Sigmoid colon (tissue), 7 donors: ENCODE data around the gene RASSF6. TPM values are rescaled to one million over a fixed set of nuclear protein-coding genes. Genes with fewer than 3 reads are reported as not detected.
"Not testable (repeated sequence)": the region's sequence is repeated elsewhere in the genome, so short reads cannot be mapped to it uniquely, and the experiment has no call there.

Experiments used
- DNase-seq: peaks from one replicate; pipeline ENCODE4 v3.0.0-alpha.2; 2019
- H3K27ac ChIP-seq, 4 donors: fragments of 200-600 bp; sonication (generic); one replicate each; pipeline ENCODE4 v1.5.1; 2016 to 2019; ENCODE audit warnings: mild to moderate bottlenecking in 1 of 4
- H3K27me3 ChIP-seq, 3 donors: fragments of 200-600 bp; sonication (generic); one replicate each; pipeline ENCODE4 v1.5.1; 2019; ENCODE audit warnings: mild to moderate bottlenecking in 1 of 3
- H3K36me3 ChIP-seq, 4 donors: fragments of 200-600 bp; sonication (generic); one replicate each; pipeline ENCODE4 v1.5.1; 2016 to 2019
- H3K4me1 ChIP-seq, 4 donors: fragments of 200-600 bp; sonication (generic); one replicate each; pipeline ENCODE4 v1.5.1; 2017 to 2019
- H3K4me3 ChIP-seq, 4 donors: fragments of 200-600 bp; sonication (generic); one replicate each; pipeline ENCODE4 v1.5.1; 2017 to 2019; ENCODE audit warnings: mild to moderate bottlenecking in 2 of 4, moderate library complexity in 1 of 4
- H3K9me3 ChIP-seq, 4 donors: fragments of 200-600 bp in 3 of 4; sonication (generic) in 3 of 4; one replicate each; pipeline versions ENCODE4 v1.5.1 to v1.6.1; 2013 to 2019
- EP300 ChIP-seq, 4 donors: sonication (generic); formaldehyde crosslinking; IDR thresholded peaks; one replicate each; pipeline ENCODE4 v1.6.1; 2017; ENCODE audit warnings: antibody characterized with exemption in 4 of 4
- POLR2A ChIP-seq, 2 donors: fragments of 450-650 bp; IDR thresholded peaks; one replicate each; pipeline ENCODE4 v1.6.1; 2016; ENCODE audit warnings: antibody characterized with exemption in 2 of 2, mild to moderate bottlenecking in 2 of 2, moderate library complexity in 2 of 2
- POLR2AphosphoS5 ChIP-seq, 4 donors: sonication (generic); formaldehyde crosslinking; IDR thresholded peaks; one replicate each; pipeline ENCODE4 v1.6.1; 2017; ENCODE audit warnings: antibody characterized with exemption in 4 of 4
- WGBS, 2 donors: extraction: QIAGEN DNeasy Blood & Tissue Kit; methylation state at CpG; one replicate each; pipeline ENCODE4 v1.1.7; 2013; 5-methylcytosine and 5-hydroxymethylcytosine counted together
- intact Hi-C: fragments of 100-400 bp; cut with DNase I; formaldehyde crosslinking; loops from one replicate; pipeline ENCODE4 v1.15.1; 2023
- polyA plus RNA-seq, 3 donors: library from polyadenylated mRNA; stranded (reverse); fragments of 200-250 nt; gene quantifications; one replicate each; pipeline ENCODE4 v1.2.3, GENCODE V29; 2013
- total RNA-seq, 4 donors: library from RNA; depleted of rRNA; stranded (reverse); fragments of >200 nt; gene quantifications; one replicate each; pipeline ENCODE4 v1.1.0, GENCODE V29; 2016
- TF ChIP-seq, protein P1 (sequence below), 4 experiments: fragments of 450-650 bp in 3 of 4; fragments of 200-600 bp in 1 of 4; IDR thresholded peaks; one replicate each; pipeline ENCODE4 v1.5.1; 2016 to 2019; ENCODE audit warnings: antibody characterized with exemption in 4 of 4, mild to moderate bottlenecking in 3 of 4, moderate library complexity in 2 of 4
- donor health status: healthy with polysubstance abuse.
- donor health status: Bipolar disorder and iron deficiency.
- donor health status: healthy.

Gene RASSF6, protein sequence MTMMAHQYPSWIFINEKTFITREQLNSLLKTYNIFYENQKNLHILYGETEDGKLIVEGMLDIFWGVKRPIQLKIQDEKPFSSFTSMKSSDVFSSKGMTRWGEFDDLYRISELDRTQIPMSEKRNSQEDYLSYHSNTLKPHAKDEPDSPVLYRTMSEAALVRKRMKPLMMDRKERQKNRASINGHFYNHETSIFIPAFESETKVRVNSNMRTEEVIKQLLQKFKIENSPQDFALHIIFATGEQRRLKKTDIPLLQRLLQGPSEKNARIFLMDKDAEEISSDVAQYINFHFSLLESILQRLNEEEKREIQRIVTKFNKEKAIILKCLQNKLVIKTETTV
- total RNA-seq (under 1 TPM in 3 of 4 donors, not detected in 1; under 0.01 to 0.41 (median 0.36) TPM), polyA plus RNA-seq (10 to 100 TPM in 2 of 3 donors, 1 to 10 TPM in 1; 6.6 to 30.1 (median 20.4) TPM)

DNA sequence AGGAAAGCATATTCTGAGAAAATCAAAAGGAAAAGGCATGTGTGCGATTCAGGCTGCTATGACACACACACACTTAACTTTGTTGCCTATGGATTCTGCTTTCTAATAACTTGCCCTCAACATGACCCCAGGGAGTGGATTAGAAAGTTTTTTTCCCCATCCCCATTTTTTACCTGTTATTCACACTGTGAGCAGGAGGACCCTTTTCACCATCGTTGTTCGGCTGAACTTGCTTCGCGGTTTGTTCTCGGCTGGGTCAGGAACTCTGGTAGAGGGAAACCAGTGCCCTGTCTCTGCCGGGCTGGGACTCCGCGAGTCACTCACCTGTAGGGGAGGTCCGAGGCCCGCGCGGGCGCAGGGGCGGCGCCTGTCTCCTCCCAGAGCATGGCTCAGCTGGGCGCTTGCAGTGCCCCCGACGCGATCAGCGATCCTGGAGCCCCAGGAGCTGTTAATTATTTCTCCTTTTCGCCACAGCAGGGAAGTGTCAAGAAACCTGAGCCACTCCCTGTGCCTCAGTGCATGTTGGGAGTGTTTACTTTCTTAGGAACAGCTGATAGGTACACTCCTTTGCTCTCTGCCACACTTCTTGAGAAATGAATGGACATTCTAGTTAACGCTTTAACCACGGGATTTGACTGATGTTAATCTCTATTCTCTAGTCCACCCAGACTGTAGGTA lies at the start of gene RASSF6:
RASSF6 (minus strand) TSS at position 322 of the 678 bp plus-strand sequence. CDS start 8,641 bp downstream, outside the sequence.
- 2 to 5% methylated on average over 24 of the region's 24 CpGs for WGBS, 2 donors
- Histone ChIP-seq H3K9me3 (no peaks in the 10 kb centered on the region), H3K4me3 (peak within 1 kb of the TSS in 3 of 4 donors; percentile 4 to 30 (median 20)), H3K4me1 (peaks cover 0 to 7% (median 3%) of the 10 kb centered on the region in 4 donors), H3K36me3 (no peaks in the 10 kb centered on the region), H3K27ac (no peak within 1 kb of the TSS), H3K27me3 (peaks cover 0 to 12% (median 0%) of the 10 kb centered on the region in 3 donors)
- intact Hi-C loops = no loop called here
- DNase-seq = no peak
- TF ChIP-seq EP300 (IDR thresholded peaks at IDR 0.05) = no peak
- no peak for TF ChIP-seq POLR2AphosphoS5 (IDR thresholded peaks at IDR 0.05)
- TF ChIP-seq, protein P1, sequence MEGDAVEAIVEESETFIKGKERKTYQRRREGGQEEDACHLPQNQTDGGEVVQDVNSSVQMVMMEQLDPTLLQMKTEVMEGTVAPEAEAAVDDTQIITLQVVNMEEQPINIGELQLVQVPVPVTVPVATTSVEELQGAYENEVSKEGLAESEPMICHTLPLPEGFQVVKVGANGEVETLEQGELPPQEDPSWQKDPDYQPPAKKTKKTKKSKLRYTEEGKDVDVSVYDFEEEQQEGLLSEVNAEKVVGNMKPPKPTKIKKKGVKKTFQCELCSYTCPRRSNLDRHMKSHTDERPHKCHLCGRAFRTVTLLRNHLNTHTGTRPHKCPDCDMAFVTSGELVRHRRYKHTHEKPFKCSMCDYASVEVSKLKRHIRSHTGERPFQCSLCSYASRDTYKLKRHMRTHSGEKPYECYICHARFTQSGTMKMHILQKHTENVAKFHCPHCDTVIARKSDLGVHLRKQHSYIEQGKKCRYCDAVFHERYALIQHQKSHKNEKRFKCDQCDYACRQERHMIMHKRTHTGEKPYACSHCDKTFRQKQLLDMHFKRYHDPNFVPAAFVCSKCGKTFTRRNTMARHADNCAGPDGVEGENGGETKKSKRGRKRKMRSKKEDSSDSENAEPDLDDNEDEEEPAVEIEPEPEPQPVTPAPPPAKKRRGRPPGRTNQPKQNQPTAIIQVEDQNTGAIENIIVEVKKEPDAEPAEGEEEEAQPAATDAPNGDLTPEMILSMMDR (IDR thresholded peaks at IDR 0.05) = no peak
- TF ChIP-seq POLR2A (IDR thresholded peaks at IDR 0.05) = peak in 1 of 2 donors; percentile 26

DNA sequence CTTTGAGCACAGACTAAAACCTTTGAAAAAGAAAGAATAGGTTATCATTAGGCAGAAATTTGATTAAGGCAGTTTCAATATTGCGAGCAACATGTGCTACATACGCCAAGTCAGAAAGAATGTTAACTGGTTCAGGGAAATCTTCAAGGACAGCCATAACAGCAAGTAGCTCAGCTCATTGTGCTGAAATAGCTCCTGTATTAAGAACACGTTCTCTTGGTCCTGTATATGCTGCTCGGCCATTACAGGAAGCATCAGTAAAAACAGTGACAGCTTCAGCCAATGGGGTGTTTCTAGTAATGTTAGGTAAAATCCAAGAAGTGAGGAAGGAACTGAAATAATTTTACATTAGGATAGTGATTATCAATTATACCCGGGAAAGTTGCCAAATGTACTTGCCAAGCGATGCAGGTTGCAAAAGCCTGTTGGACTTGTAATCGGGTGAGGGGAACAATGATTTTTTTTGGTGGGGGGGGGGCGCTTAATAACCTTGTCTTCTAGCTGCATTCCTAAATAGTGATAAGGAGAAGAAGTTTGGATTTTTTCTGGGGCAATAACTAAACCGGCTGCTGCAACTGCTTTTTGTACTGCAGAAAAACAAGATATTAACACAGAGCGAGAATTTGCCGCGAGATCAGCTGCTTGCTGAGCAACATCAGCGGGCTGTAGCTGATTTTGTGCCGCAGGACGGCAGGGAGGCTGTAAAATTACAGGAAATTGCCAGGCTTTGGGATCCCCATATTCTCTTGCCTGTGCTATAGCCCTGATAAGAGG lies 49.4 kb upstream of the RASSF6 start:
- DNase-seq = no peak
- Histone ChIP-seq H3K36me3 (no peaks in the 10 kb centered on the region), H3K4me1 (peaks cover 0 to 16% (median 6%) of the 10 kb centered on the region in 4 donors), H3K27me3 (no peaks in the 10 kb centered on the region), H3K4me3 (peak overlapping the region in 2 of 4 donors; percentile 2 to 9), H3K9me3 (no peaks in the 10 kb centered on the region), H3K27ac (peak overlapping the region in 2 of 4 donors; percentile 28 to 35)
- intact Hi-C loops = no loop called here
- TF ChIP-seq, protein P1 (IDR thresholded peaks at IDR 0.05) = no peak
- TF ChIP-seq EP300 (IDR thresholded peaks at IDR 0.05) (no peak), POLR2AphosphoS5 (IDR thresholded peaks at IDR 0.05) (no peak), POLR2A (IDR thresholded peaks at IDR 0.05) (no peak)
- WGBS, 2 donors = 86% methylated on average over 15 of the region's 15 CpGs

DNA sequence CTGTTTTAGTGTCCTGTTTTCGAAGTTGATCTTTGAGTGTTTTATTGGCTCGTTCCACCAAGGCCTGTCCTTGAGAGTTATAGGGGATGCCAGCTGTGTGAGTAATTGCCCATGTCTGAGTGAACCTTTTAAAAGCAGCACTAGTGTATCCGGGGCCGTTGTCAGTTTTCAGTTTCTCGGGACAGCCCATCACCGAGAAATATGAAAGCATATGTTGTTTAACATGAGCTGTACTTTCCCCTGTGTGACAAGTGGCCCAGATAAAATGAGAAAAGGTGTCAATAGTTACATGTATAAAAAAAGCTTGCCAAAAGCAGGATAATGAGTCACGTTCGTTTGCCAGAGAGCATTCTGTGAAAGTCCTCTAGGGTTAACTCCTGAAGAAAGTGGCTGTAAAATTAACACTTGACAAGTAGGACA lies 48.6 kb upstream of the RASSF6 start:
- Histone ChIP-seq H3K4me1 (peaks cover 0 to 16% (median 6%) of the 10 kb centered on the region in 4 donors), H3K27ac (peak overlapping the region in 2 of 4 donors; percentile 28 to 35), H3K4me3 (peak overlapping the region in 2 of 4 donors; percentile 2 to 9), H3K9me3 (no peaks in the 10 kb centered on the region), H3K36me3 (no peaks in the 10 kb centered on the region), H3K27me3 (no peaks in the 10 kb centered on the region)
- DNase-seq = no peak
- 56 to 65% methylated on average over 8 of the region's 8 CpGs for WGBS, 2 donors
- intact Hi-C loops = no loop called here
- TF ChIP-seq, protein P1 (IDR thresholded peaks at IDR 0.05) = no peak
- TF ChIP-seq EP300 (IDR thresholded peaks at IDR 0.05) (no peak), POLR2AphosphoS5 (IDR thresholded peaks at IDR 0.05) (no peak), POLR2A (IDR thresholded peaks at IDR 0.05) (no peak)

DNA sequence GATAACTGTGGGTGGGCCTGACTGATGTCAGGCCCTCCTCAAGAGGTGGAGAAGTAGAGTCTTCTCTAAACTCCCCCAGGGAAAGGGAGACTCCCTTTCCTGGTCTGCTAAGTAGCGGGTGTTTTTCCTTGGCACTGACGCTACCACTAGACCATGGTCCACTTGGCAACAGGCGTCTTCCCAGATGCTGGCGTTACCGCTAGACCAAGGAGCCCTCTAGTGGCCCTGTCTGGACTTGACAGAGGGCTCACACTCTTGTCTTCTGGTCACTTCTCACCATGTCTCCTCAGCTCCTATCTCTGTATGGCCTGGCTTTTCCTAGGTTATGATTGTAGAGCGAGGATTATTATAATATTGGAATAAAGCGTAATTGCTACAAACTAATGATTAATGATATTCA lies 45.7 kb upstream of the RASSF6 start:
- intact Hi-C loops, H3K27ac ChIP-seq, H3K27me3 ChIP-seq, H3K36me3 ChIP-seq, H3K9me3 ChIP-seq, DNase-seq, H3K4me3 ChIP-seq: not testable (repeated sequence)
- peaks cover 0 to 16% (median 6%) of the 10 kb centered on the region in 4 donors for H3K4me1 ChIP-seq
- 85 to 89% methylated on average over 7 of the region's 7 CpGs for WGBS, 2 donors
